HS-5 (cell line): ENCODE measurements around the gene TMUB1.

ENCODE experiments used
- DNase-seq: peaks from one replicate; pipeline ENCODE4 v3.0.0-alpha.2; 2012; ENCODE audit warnings: low read depth

TMUB1 gene

DNA sequence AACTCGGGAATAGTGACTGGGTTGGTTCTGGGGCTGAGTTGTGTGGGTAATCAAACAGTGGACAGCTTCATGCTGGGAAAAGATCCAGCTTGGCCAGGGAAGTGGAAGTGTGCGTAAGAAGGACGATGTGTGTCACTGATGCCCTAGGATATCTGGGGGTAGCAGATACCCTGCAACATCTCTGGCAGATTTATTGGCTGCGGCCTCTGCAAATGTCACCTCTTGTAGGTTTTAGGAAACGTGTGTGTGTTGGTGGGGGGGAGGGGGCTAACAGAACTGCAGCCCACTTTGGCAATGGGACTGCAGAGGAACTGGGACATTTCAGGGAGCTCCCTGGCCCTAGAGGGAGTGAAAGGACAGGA lies 2.0 kb upstream of the TMUB1 start:
- DNase-seq = no peak

DNA sequence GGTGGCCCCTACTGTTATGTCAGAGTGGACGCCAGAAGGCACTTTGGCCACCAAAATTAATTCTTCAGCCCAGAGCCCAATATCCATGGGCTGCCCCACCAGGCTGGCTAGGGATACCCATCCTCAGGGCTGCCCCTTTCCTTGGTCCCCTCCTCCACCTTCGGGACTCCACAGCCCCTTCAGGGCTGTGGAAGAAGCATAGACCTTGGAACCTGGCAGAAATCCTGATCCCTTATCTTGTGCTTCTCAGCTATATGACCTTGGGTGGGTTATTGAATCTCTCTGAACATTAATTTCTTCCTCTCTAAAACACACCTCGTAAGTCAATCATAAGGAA lies 499 bp upstream of the TMUB1 start:
- no peak for DNase-seq

DNA sequence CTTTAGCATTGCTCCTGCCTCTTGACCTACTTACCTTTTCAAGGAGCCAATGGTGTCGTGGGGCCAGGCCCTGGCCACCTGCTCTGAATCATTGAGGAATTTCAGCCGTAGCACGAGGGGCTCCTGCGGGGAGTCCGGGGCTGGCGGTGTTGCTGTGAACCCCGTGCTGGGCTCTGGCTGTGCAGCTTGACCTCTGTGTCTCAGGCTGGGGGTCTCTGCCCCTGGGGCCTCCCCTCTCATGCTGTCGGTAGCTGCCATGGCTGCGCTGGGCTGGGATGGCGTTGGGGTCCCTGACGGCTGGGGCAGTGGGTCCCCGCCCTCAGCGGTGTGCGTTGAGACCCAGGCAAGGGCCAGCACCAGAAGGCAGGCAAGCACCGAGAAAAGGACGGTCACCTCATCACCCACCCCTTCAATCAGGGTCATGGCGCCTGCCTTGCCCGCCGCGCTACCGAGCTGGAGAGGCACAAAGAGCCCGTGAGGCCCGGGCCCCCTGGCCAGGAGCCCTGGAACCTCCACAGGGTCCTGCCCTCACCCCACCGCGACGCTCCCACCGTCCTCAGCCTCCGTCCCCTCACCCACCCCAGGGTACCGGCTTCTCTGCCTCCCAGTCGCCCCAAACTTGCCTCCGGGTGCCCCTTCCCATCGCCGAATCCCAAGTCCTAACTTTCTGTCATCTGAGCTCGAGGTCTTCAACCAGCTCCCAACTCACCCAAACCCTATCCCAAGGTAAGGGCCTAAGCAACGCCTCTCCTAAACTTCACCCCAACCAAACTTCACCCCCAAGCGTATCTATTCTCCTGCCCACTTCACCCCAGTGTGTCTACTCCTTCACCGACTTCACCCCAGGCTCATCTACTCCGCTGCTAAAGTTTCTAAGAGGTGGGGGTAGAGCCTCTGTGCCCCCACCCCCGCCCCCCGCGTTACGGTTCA lies 887 bp downstream of the TMUB1 start:
- no peak for DNase-seq

DNA sequence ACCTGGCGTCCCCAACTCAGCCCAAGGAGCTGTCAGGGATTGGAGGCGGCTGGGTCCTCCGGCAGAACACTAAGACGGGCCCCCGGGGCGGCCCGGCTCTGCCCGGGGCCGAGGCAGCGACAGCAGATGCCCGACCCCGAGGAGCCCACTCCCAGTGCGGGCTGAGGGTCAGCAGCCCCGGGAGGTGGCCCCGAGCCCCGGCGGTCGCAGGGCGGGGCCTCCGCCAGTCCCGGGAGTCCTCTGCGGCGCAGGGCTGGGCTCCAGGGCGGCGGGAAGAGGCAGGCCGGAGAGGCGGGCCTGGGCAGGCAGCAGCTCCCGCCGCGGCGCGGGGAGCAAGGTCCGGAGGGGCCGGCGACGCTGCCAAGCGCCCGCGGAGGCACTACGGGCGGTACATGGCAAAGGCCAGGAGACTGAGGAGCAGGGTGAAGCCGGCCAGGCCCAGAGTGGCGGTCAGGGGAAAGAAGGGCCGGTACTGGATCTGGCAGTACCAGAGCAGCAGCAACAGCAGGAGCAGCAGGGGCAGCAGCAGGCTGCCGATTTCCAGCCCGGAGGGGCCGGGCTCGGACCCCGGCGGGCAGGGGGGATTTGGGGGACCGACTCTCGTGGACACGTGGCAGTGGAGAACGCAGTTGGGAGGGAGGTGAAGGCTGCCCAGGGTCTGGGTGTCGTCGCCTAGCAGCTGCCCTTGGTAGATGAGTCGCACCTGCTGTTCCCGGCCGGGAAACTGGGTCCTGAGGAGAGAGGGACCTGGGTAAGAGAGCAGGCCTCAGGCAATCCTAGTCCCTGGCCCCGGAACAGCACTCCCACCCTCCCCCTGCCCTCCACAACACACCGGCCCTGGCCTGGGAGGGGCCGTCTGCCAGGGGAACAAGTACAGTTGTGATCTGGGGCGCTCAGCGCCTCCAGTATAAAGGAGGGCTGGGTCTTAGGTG lies 1.9 kb downstream of the TMUB1 start:
- DNase-seq = no peak

DNA sequence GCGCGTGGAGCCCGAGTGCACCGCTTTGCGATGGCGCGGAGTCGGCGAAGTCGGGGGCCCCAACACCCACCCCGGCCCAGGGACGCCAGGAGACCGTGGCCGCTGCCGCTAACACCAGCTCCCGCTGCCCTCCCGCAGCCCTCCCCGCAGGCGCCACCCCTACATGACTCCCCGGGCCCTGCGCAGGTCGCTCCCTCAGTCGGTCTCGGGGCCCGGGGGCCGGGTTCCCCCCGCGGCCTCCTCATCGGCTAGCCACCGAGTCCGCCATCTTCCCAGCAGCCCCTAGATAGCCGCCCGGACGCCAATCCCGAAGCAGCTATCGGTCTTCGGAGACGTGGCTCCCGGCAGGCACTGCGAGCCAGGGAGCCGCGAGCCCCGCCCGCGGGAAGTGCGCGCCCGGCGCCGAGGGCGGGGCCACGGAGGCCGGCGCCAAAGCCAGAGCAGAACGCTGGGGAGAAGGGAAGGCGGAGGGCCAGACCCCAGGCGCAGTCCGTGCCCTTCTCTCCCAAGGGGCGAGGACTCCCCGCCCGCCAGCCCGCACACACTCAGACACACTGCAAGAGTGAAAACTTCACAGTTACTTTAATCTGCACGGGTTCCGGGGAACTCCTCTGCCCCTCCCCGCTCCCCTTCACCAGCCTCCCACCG lies 2.6 kb downstream of the TMUB1 start, which contains the start of gene FASTK:
TSS of gene FASTK (minus strand) at position 288 of the 648 bp plus-strand sequence. CDS start at position 245, 43 bp downstream.
- no peak for DNase-seq

DNA sequence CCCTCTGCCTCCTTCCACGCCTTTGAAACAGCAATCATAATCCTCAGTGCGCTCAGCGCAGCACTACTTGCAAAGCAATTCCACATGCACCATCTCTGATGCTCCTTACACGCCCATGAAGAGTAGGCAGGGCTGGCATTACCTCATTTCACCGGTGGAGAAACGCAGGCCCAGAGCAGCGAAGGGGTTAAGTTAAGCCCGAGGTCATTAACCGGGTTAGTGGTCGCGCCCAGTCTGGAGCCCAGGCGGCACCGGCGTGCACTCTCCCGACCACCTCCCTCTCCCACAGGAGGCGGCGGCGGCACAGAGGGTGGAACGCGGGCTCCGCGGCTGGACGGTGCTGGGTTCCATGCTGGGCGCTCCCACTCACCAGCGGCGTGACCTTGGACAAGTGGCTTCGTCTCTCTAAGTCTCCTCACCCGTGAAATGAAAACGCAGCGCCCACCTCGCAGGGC lies 3.2 kb downstream of the TMUB1 start:
- DNase-seq = no peak

DNA sequence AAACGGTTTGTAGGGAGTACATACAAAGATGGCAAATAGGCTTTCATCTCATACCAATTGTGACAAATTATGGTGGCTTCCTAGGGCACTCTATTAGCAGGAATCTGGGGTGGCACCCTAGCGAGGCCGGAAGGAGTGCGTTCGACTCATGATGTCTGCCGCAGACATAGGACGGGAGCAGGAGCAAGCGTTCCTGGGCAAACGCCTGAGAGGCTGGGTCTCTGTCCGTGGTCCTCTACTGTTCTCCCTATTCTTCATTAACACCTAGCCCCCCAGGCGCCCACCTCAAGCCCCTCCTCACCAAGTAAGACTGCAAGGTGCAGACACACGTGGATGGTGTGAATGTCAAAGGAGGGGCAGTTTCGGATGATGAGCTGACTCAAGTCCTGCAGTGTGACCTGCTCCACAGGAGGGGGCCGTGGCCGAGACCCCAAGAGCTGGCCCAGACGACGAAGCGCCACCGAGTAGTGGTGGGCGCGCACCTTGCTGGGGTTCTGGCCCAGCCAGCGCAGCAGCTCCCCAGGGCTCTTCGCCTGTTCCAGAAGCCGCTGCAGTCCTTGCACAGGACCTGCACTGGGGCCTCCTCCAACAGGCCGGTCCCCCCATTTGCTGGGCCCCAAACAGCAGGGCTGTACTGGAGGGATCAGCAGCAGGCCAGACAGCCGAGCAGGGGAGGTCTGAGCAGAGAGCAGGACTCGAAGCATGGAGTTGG lies 3.9 kb downstream of the TMUB1 start:
- DNase-seq = no peak

DNA sequence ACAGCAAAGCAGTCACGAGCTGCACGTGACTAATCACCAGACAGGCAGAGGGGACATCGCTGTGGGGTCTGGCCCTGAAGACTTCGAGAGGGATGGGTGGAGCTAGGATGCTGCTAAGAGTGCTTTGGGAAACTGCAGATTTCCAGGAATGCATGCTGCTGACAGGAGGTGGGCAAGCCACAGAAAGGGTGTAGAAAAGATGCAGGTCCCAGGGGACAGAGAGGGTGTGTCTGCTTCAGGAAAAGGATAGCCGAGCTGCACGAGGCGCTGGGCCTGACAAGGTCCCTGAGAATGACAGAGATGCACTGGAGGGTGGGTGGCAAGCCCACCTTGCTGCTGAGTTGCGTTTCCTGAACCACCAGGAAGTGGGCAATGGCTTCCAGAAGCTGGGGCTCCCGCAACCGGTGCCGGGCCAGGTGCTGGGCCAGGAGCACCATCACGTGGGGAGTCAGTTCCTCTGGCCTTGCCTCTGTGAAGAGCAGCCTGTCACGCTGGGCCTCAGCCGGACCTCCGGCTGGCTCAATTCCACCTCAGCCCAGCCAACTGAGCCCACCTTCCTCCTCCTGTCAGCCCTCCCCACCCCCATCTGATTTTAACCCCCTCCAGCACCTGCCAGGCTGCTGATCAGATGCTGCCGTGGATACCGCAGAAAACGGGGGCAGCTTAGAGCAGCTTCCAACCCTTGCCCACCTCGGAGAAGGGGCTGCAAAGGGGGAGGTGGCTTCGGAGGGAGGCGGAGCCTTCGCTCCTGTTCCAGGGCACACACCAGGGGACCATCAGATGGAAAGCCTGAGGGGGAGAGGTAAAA lies 4.9 kb downstream of the TMUB1 start:
- DNase-seq = no peak

DNA sequence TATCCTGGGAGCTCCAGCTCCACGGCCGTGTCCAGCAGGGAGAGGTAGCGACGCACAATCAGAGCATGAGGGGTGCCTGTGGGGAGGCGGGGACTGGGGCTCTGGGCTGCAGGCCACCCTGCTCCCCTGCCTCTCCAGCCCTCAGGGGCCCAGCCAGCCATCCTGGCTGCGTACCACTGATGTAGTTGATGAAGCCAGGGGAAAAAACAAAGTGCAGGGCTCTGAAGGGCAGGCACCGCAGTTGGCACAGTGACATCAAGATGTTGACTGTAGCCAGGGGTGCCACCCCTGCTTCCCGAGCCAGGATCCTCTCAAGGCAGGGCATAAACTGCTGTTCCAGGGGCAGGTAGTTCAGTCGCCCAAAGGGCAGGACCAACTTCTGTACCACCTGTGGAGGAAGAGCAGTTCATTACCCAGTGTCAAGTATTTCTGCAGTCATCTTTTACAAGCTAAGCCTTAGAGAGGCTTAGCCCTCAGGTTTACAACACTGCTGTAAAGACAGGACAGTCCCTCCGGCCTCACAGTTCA lies 5.5 kb downstream of the TMUB1 start:
- no peak for DNase-seq

DNA sequence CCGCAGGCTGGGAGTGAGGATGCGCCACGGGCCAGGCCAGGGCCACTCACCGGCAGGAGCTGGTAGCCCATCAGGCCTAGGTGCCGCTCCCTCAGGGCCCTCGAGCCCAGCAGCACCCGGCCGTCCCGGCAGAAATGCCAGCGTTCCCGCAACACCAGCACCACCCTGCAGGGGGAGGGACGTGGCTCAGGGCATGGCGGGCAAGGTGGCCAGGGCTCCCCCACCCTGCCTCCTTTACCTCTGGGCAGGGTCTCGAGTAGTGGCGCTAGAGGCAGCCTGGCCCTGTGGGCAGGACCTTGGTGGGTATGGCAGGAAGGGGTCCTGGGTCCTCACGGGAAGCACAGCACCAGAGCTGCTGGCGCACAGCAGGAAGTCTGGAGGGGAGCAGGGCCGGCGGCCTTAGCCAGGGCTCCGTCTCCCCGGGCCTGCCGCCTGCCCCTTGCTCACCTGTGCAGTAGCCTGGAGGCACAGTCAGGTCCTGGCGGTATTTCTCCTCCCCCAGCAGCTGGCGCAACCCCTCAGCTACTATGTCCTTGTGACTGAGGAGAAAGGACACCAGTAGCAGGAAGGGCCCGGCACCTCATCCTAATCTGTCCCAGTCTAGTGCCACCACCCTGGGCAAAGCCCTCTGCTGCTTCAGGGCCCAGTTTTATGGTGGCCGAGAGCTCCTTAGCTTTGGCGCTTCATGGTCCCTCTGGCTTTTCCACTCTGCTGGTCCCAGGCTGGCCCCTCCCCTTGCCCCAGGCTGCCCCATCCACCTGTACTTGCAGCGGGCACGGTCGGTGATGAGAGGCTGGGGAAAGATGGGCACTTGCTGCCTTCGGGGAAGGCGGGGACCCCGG lies 6.2 kb downstream of the TMUB1 start:
- DNase-seq = no peak

DNA sequence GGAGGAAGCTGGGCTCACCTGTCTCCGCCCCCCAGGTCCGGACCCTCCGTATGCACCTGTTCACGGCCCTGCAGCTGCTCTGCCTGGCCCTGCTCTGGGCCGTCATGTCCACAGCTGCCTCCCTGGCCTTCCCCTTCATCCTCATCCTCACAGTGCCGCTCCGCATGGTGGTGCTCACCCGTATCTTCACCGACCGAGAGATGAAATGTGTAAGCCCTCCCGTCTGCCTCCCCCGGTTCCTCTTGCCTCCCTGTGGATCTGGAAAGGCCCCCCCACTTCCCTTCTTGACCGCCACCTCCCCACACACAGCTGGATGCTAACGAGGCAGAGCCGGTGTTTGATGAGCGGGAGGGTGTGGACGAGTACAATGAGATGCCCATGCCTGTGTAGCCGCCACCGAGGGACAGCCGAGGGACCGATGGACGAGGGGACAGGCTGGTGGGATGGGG lies 7.3 kb downstream of the TMUB1 start:
- DNase-seq = no peak

DNA sequence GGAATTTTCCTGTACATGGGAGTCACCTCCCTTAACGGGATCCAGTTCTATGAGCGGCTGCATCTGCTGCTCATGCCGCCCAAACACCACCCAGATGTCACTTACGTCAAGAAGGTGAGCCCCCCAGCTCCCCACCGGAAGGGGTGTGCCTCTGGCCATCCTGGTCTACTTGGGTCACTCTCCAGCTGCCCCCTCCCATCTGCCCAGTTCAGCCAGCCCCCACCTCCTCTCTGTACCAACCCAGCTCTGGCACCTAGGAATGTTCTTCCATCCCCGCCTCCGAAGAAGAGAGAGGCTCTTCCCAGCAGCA lies 7.7 kb downstream of the TMUB1 start:
- no peak for DNase-seq

DNA sequence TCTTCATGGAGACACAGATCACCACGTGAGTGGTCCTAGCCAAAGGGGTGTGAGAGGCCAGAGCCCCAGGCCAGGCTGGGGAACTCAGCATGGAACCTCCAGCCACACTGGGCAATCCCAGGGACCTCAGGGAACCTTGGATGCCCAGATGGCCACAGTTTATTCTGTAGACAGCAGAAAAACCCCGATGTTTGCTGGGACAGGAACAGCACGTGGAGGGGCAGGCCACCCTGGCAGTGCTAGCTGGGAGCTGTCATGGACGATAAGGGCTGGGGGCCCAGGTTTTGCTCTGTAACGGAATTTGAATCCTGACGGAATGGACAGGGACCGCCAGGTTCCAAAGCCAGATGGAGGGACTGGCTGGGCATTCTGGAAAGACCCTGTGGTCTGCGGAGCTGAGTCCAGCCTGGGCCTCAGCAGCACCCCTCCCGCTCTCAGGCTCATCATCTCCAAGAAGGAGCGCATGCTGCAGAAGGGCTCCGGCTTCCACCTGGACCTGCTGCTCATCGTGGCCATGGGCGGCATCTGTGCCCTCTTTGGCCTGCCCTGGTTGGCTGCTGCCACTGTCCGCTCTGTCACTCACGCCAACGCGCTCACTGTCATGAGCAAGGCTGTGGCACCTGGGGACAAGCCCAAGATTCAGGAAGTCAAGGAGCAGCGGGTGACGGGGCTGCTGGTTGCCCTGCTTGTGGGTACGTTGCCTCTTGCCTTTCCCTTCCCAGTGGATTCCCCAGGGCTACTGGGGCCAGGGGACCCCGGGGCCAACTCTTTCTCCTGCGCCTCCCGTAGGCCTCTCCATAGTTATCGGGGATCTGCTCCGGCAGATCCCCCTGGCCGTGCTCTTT lies 8.3 kb downstream of the TMUB1 start:
- no peak for DNase-seq

DNA sequence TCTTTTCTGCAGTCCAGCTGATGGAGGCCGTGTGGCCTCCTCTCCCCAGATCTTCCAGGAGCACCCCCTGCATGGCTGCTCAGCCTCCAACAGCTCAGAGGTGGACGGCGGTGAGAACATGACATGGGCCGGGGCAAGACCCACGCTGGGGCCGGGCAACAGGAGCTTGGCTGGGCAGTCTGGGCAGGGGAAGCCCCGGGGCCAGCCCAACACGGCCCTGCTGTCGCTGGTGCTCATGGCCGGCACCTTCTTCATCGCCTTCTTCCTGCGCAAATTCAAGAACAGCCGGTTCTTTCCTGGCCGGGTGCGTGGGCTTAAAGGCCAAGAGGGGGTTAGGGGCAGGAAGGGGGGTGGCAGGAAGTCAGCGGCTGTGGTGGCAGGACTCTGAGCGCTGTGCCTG lies 9.3 kb downstream of the TMUB1 start:
- DNase-seq = no peak

DNA sequence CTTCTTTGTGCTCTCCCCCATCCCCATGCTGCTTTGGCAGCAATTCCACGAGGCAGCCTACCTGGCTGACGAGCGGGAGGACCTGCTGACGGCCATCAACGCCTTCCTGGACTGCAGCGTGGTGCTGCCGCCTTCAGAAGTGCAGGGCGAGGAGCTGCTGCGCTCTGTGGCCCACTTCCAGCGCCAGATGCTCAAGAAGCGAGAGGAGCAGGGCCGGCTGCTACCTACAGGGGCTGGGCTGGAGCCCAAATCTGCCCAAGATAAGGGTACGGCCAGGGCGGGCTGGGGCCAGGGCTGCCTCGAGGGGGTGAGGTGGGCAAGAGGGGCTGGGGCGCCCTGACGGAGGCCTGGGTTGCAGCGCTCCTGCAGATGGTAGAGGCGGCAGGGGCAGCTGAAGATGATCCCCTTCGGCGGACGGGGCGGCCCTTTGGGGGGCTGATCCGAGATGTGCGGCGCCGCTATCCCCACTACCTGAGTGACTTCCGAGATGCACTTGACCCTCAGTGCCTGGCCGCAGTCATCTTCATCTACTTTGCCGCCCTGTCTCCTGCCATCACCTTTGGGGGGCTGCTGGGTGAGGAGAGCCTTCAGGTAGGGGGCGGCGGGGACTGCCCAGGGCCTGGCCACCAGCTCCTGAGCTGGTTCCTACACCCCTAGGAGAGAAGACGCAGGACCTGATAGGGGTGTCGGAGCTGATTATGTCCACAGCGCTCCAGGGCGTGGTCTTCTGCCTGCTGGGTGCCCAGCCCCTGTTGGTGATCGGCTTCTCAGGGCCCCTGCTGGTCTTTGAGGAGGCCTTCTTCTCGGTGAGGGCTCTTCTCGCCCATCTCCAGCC lies 12.0 kb downstream of the TMUB1 start:
- DNase-seq = no peak

DNA sequence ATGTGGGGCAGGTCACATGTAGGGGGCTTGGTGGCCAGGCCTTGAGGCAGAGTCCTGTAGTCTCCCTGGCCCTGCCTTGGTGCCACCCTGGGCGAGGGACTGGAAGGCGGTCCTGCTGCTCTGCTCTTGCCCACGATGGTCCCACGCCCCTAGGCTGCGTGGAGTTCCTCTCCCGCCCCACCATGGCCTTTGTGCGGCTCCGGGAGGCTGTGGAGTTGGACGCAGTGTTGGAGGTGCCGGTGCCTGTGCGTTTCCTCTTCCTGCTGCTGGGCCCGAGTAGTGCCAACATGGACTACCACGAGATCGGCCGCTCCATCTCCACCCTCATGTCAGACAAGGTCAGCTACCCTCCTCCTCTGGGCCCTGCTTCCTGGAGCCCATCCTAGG lies 12.7 kb downstream of the TMUB1 start:
- no peak for DNase-seq

DNA sequence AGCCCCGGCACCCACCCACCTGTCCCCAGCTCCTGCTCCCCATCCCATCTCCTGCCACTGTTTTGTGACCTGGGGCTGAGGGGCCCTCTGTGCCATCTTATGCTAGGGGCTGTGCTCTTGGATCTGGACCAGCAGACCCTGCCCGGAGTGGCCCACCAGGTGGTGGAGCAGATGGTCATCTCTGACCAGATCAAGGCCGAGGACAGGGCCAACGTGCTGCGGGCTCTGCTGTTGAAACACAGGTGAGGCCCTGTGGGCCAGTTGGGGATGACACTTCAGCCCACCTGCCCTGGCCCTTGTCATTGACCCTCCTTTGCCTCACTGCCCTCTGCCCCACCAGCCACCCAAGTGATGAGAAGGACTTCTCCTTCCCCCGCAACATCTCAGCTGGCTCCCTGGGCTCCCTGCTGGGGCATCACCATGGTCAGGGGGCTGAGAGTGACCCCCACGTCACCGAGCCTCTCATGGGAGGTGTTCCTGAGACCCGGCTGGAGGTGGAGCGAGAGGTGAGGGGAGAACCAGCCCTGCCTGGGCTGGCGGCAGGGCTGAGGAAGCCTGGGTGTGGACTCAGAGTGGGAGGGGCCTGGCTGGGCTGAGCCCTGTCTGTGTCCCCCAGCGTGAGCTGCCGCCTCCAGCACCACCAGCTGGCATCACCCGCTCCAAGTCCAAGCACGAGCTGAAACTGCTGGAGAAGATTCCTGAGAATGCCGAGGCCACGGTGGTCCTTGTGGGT lies 13.3 kb downstream of the TMUB1 start:
- no peak for DNase-seq
